IMR-90 (cell line): ENCODE results near the gene GPR37. TPM values are rescaled to one million over a fixed set of nuclear protein-coding genes. Genes with fewer than 3 reads are reported as not detected.

Experiments used
- ATAC-seq: fragments of 200-7000 bp; cut with Tn5 transposase; 2 replicates; pipeline ENCODE4 v1.9.1; 2020; ENCODE audit warnings: low read depth, mild to moderate bottlenecking, moderate library complexity
- BruUV-seq: library from RNA; stranded (reverse); fragments of 400-500 nt; replicated peaks from 2 replicates; lab custom pipeline; 2021; lab: Mats Ljungman, UMichigan
- CTCF ChIA-PET: fragments of 300-600 bp; formaldehyde crosslinking; extraction: SDS; loops from one replicate; lab custom pipeline; 2021; ENCODE audit warnings: antibody characterized with exemption; lab: Yijun Ruan, JAX
- POLR2A ChIA-PET: fragments of 300-600 bp; sonication (Branson Sonifier 250); formaldehyde crosslinking; loops from one replicate; lab custom pipeline; 2022; ENCODE audit warnings: antibody characterized with exemption; ENCODE audit not compliant: unreplicated experiment; lab: Charles Lee
- DNase-seq: peaks from one replicate; pipeline ENCODE4 v3.0.0; 2013
- H2AFZ ChIP-seq: replicated peaks from 2 replicates; pipeline ENCODE3; 2013; ENCODE audit warnings: low read length, mild to moderate bottlenecking; ENCODE audit not compliant: poor library complexity
- H2AK5ac ChIP-seq: 2 replicates; pipeline ENCODE4 v1.6.1; 2013; ENCODE audit warnings: low read depth, low read length, inconsistent platforms
- H2AK9ac ChIP-seq: replicated peaks from 2 replicates; pipeline ENCODE3; 2013; ENCODE audit warnings: mild to moderate bottlenecking, low read depth, low read length, moderate library complexity; ENCODE audit not compliant: poor library complexity
- H2BK120ac ChIP-seq: 2 replicates; pipeline ENCODE4 v1.6.1; 2013; ENCODE audit warnings: low read depth, low read length, inconsistent platforms
- H2BK15ac ChIP-seq: 3 replicates; pipeline ENCODE4 v1.6.1; 2013; ENCODE audit warnings: low read depth, low read length, inconsistent platforms
- H2BK20ac ChIP-seq: 2 replicates; pipeline ENCODE4 v1.6.1; 2013; ENCODE audit warnings: low read depth, mild to moderate bottlenecking, inconsistent platforms, low read length, moderate library complexity
- H2BK5ac ChIP-seq: 2 replicates; pipeline ENCODE4 v1.6.1; 2013; ENCODE audit warnings: mild to moderate bottlenecking, low read depth, low read length, inconsistent platforms; ENCODE audit not compliant: poor library complexity, severe bottlenecking
- H3K14ac ChIP-seq: replicated peaks from 2 replicates; pipeline ENCODE4 v1.6.1; 2013; ENCODE audit warnings: low read depth, low read length, inconsistent platforms
- H3K18ac ChIP-seq: 2 replicates; pipeline ENCODE4 v1.6.1; 2013; ENCODE audit warnings: low read depth, low read length, control low read depth
- H3K23ac ChIP-seq: 2 replicates; pipeline ENCODE4 v1.6.1; 2013; ENCODE audit warnings: low read depth, low read length, inconsistent platforms
- H3K27ac ChIP-seq: 2 replicates; pipeline ENCODE4 v1.5.1; 2013; ENCODE audit warnings: mild to moderate bottlenecking, control low read depth, low read length; ENCODE audit not compliant: insufficient read depth
- H3K27me3 ChIP-seq: 2 replicates; pipeline ENCODE4 v1.6.1; 2013; ENCODE audit warnings: low read length; ENCODE audit not compliant: control insufficient read depth, insufficient read depth
- H3K36me3 ChIP-seq: 2 replicates; pipeline ENCODE4 v1.6.1; 2013; ENCODE audit warnings: low read length, mixed read lengths; ENCODE audit not compliant: control insufficient read depth, insufficient read depth
- H3K4ac ChIP-seq: 2 replicates; pipeline ENCODE4 v1.6.1; 2013; ENCODE audit warnings: low read depth, low read length, inconsistent platforms
- H3K4me1 ChIP-seq: 2 replicates; pipeline ENCODE4 v1.6.1; 2013; ENCODE audit warnings: low read length, mixed read lengths; ENCODE audit not compliant: control insufficient read depth, insufficient read depth
- H3K4me2 ChIP-seq: 2 replicates; pipeline ENCODE4 v1.6.1; 2013; ENCODE audit warnings: low read depth, mild to moderate bottlenecking, control low read depth, low read length, moderate library complexity
- H3K4me3 ChIP-seq: 2 replicates; pipeline ENCODE4 v1.5.1; 2013; ENCODE audit warnings: low read depth, mild to moderate bottlenecking, control low read depth, low read length, moderate library complexity; ENCODE audit not compliant: insufficient read depth
- H3K56ac ChIP-seq: 2 replicates; pipeline ENCODE4 v1.6.1; 2013; ENCODE audit warnings: low read length, inconsistent platforms; ENCODE audit not compliant: insufficient read depth; ENCODE audit errors: extremely low read depth
- H3K79me1 ChIP-seq, 2 experiments: 2 replicates each; pipeline ENCODE4 v1.6.1; 2013; ENCODE audit warnings: low read length in 2 of 2, inconsistent platforms in 1 of 2, low read depth in 1 of 2
- H3K9ac ChIP-seq: 2 replicates; pipeline ENCODE4 v1.6.1; 2013; ENCODE audit warnings: low read depth, low read length, control low read depth
- H3K9me1 ChIP-seq: 2 replicates; pipeline ENCODE4 v1.6.1; 2013; ENCODE audit warnings: low read length, inconsistent platforms; ENCODE audit not compliant: insufficient read depth
- H3K9me3 ChIP-seq: 2 replicates; pipeline ENCODE4 v1.6.1; 2013; ENCODE audit warnings: low read length; ENCODE audit not compliant: control insufficient read depth, insufficient read depth
- H4K20me1 ChIP-seq: 2 replicates; pipeline ENCODE4 v1.6.1; 2013; ENCODE audit warnings: low read length, inconsistent platforms; ENCODE audit not compliant: insufficient read depth
- H4K5ac ChIP-seq: 2 replicates; pipeline ENCODE4 v1.6.1; 2013; ENCODE audit warnings: mild to moderate bottlenecking, low read depth, low read length, control low read depth
- H4K8ac ChIP-seq, 2 experiments: 2 replicates each; pipeline ENCODE4 v1.6.1; 2013; ENCODE audit warnings: low read depth in 2 of 2, low read length in 2 of 2, control low read depth in 1 of 2, inconsistent platforms in 1 of 2
- H4K91ac ChIP-seq: 2 replicates; pipeline ENCODE4 v1.6.1; 2013; ENCODE audit warnings: low read depth, low read length, inconsistent platforms; ENCODE audit not compliant: insufficient read depth
- MAZ ChIP-seq: IDR thresholded peaks from 2 replicates; pipeline ENCODE4 v1.6.1; 2012; ENCODE audit warnings: low read depth, mild to moderate bottlenecking, low read length, improper control_type of control experiment, moderate library complexity, borderline replicate concordance
- MXI1 ChIP-seq: IDR thresholded peaks from 2 replicates; pipeline ENCODE4 v1.6.1; 2012; ENCODE audit warnings: low read depth, mild to moderate bottlenecking, low read length, moderate library complexity, borderline replicate concordance
- NFE2L2 ChIP-seq: fragments of 150-350 bp; IDR thresholded peaks from 2 replicates; pipeline ENCODE4 v1.6.1; 2016; ENCODE audit warnings: low read depth, mild to moderate bottlenecking, low read length
- POLR2A ChIP-seq: IDR thresholded peaks from 2 replicates; pipeline ENCODE4 v1.6.1; 2012; ENCODE audit warnings: mild to moderate bottlenecking, low read depth, low read length
- RCOR1 ChIP-seq: IDR thresholded peaks from 2 replicates; pipeline ENCODE4 v1.6.1; 2012; ENCODE audit warnings: mild to moderate bottlenecking, low read length, improper control_type of control experiment; ENCODE audit not compliant: insufficient replicate concordance
- RFX5 ChIP-seq: IDR thresholded peaks from 2 replicates; pipeline ENCODE4 v1.8.0; 2012; ENCODE audit warnings: low read depth, mild to moderate bottlenecking, low read length, moderate library complexity
- WGBS, 2 experiments: methylation state at CpG; one replicate each; pipeline versions ENCODE4 v1.1.5 to v1.1.7; 2013; ENCODE audit warnings: missing lambda C conversion rate in 2 of 2; ENCODE audit not compliant: insufficient read length in 1 of 2; ENCODE audit errors: extremely low coverage in 2 of 2; 5-methylcytosine and 5-hydroxymethylcytosine counted together
- dilution Hi-C: fragments of 300-500 bp; cut with HindIII; formaldehyde crosslinking; loops from one replicate; pipeline ENCODE4 v1.14.3; 2018; ENCODE audit warnings: low sequenced_read_pairs; ENCODE audit not compliant: unreplicated experiment
- in situ Hi-C: fragments of 300-500 bp; cut with MboI; formaldehyde crosslinking; loops from 3 replicates; pipeline ENCODE4 v1.14.3; 2019; ENCODE audit warnings: low sequenced_read_pairs, inconsistent platforms, mixed read lengths
- intact Hi-C: fragments of 100-400 bp; cut with micrococcal nuclease; formaldehyde crosslinking; loops from 2 replicates; pipeline ENCODE4 v1.10.0; 2022
- polyA plus RNA-seq, 3 experiments: library from polyadenylated mRNA; depleted of rRNA; stranded (reverse); fragments of >200 nt; gene quantifications; 2 replicates each; pipeline ENCODE4 v1.2.3, GENCODE V29; 2012; ENCODE audit warnings: low replicate concordance in 1 of 3
- total RNA-seq: library from RNA; depleted of rRNA; stranded (reverse); fragments of >200 nt; gene quantifications from 2 replicates; pipeline ENCODE4 v1.2.3, GENCODE V29; 2012

Gene GPR37
- total and polyA plus RNA-seq, 2 of the 4 experiments (the other 2 are of a cell fraction), result 4.6 to 9.3 TPM

GRCh38 chr7:124796771-124797170 lies 31.2 kb upstream of the GPR37 start:
- BruUV-seq, result no TSS peak

More at GRCh38 chr7:124796771-124797170, 31.2 kb upstream of the GPR37 start:
- Histone ChIP-seq H3K27ac (no peak overlapping the region), H3K36me3 (no peaks in the 10 kb centered on the region), H2BK20ac (no peak overlapping the region), H2AK9ac (no peak overlapping the region), H3K79me1 (no peaks in the 10 kb centered on the region), H3K27me3 (no peaks in the 10 kb centered on the region), H3K4me2 (no peak overlapping the region), H4K20me1 (no peaks in the 10 kb centered on the region), H3K9me1 (no peaks in the 10 kb centered on the region), H2AFZ (no peak overlapping the region), H2BK15ac (no peak overlapping the region), H3K14ac (no peak overlapping the region), H4K8ac (no peak overlapping the region), H4K91ac (no peak overlapping the region), H3K23ac (no peak overlapping the region), H3K56ac (no peak overlapping the region), H4K5ac (no peak overlapping the region), H3K9ac (no peak overlapping the region), H2BK5ac (no peak overlapping the region), H3K4me1 (no peaks in the 10 kb centered on the region; the same call in 1 of the 2 replicates), H3K9me3 (no peaks in the 10 kb centered on the region), H3K18ac (no peak overlapping the region), H3K4me3 (no peak overlapping the region), H3K4ac (no peak overlapping the region), H2AK5ac (no peak overlapping the region), H2BK120ac (no peak overlapping the region)
- DNase-seq (no peak), ATAC-seq (no peak)
- ChIA-PET POLR2A (no interaction called here), CTCF (no interaction called here)
- dilution Hi-C loops, result no loop called here
- WGBS, 2 experiments, result no CpG with 5 or more reads among the region's 2 CpGs
- intact Hi-C loops, result loop anchor here (10.0 kb wide), 1 partner anchor 822 kb away; no protein-coding TSS in a partner anchor
- in situ Hi-C loops, result no loop called here
- TF ChIP-seq MAZ, result no peak
- TF ChIP-seq POLR2A, result no peak
- TF ChIP-seq NFE2L2, result no peak
- TF ChIP-seq RCOR1, result no peak
- TF ChIP-seq MXI1, result no peak
- TF ChIP-seq RFX5, result no peak
